GM12874 (cell line): ENCODE measurements around the gene SMNDC1.

Experiments
- CTCF ChIP-seq: IDR thresholded peaks from 2 replicates; pipeline ENCODE4 v1.5.1; 2011; ENCODE audit warnings: low read depth, mild to moderate bottlenecking, control low read depth, low read length, moderate library complexity; ENCODE audit not compliant: insufficient read depth

The SMNDC1 gene

GRCh38 chr10:110304780-110305421 lies at the start of gene SMNDC1:
TSS of gene SMNDC1 (minus strand) at chr10:110304920. CDS start at chr10:110303587, 1,333 bp downstream.
- TF ChIP-seq CTCF, result no peak

GRCh38 chr10:110354322-110354766 lies 49.6 kb upstream of the SMNDC1 start:
- peak; percentile 82 for TF ChIP-seq CTCF

- TF ChIP-seq CTCF, result no peak
Measured at GRCh38 chr10:110353244-110354119, 48.8 kb upstream of the SMNDC1 start.

GRCh38 chr10:110352930-110353243 lies 48.2 kb upstream of the SMNDC1 start:
- no peak for TF ChIP-seq CTCF

- no peak for TF ChIP-seq CTCF
Measured at GRCh38 chr10:110350812-110351211, 46.1 kb upstream of the SMNDC1 start.

GRCh38 chr10:110349831-110350230 lies 45.1 kb upstream of the SMNDC1 start:
- no peak for TF ChIP-seq CTCF

- no peak for TF ChIP-seq CTCF
Measured at GRCh38 chr10:110349386-110349785, 44.7 kb upstream of the SMNDC1 start.
